GM12892 (cell line): ENCODE data around the gene IQCF2.
"Not testable (repeated sequence)": the region's sequence is repeated elsewhere in the genome, so short reads cannot be mapped to it uniquely, and the experiment has no call there.

Experiments
- DNase-seq: peaks from one replicate; pipeline ENCODE4 v3.0.0; 2011; ENCODE audit not compliant: insufficient read length
- FAIRE-seq: peaks from 2 replicates; lab custom pipeline; 2011; peaks lifted over from hg19 to GRCh38; lab: Jason Lieb, UNC
- POLR2A ChIP-seq: IDR thresholded peaks from 2 replicates; pipeline ENCODE4 v1.6.1; 2011; ENCODE audit warnings: low read depth, low read length, control low read depth
- POLR2AphosphoS5 ChIP-seq: IDR thresholded peaks from 2 replicates; pipeline ENCODE4 v1.6.1; 2011; ENCODE audit warnings: low read depth, low read length, control low read depth
- TAF1 ChIP-seq: IDR thresholded peaks from 2 replicates; pipeline ENCODE4 v1.6.1; 2011; ENCODE audit warnings: low read depth, mild to moderate bottlenecking, control low read depth, low read length, borderline replicate concordance

The IQCF2 gene

GRCh38 chr3:51888463-51889105 is 27.2 kb downstream of the IQCF2 start:
- FAIRE-seq (no peak), DNase-seq (no peak)
- TF ChIP-seq POLR2AphosphoS5 (no peak), TAF1 (no peak), POLR2A (no peak)

GRCh38 chr3:51891242-51892039 is 30.0 kb downstream of the IQCF2 start:
- TF ChIP-seq TAF1 (no peak), POLR2AphosphoS5 (no peak), POLR2A (no peak)
- FAIRE-seq = no peak
- no peak for DNase-seq

GRCh38 chr3:51894391-51894790 is 33.0 kb downstream of the IQCF2 start:
- FAIRE-seq = no peak
- TF ChIP-seq TAF1 (no peak), POLR2AphosphoS5 (no peak), POLR2A (no peak)
- DNase-seq = no peak

- DNase-seq (no peak), FAIRE-seq (no peak)
- TF ChIP-seq POLR2AphosphoS5 = no peak
- TF ChIP-seq TAF1 = no peak
- no peak for TF ChIP-seq POLR2A
Measured at GRCh38 chr3:51894939-51895338, 33.5 kb downstream of the IQCF2 start.

GRCh38 chr3:51896607-51897305 is 35.3 kb downstream of the IQCF2 start:
- TF ChIP-seq POLR2AphosphoS5 = no peak
- TF ChIP-seq TAF1 = no peak
- no peak for TF ChIP-seq POLR2A
- no peak for FAIRE-seq
- no peak for DNase-seq

GRCh38 chr3:51897391-51897790 is 36.0 kb downstream of the IQCF2 start:
- DNase-seq = no peak
- TF ChIP-seq POLR2A (no peak), TAF1 (no peak), POLR2AphosphoS5 (no peak)

GRCh38 chr3:51900043-51900442 is 38.6 kb downstream of the IQCF2 start:
- not testable (repeated sequence) for FAIRE-seq, DNase-seq

More at GRCh38 chr3:51897391-51897790, 36.0 kb downstream of the IQCF2 start:
- FAIRE-seq = no peak

GRCh38 chr3:51902361-51902760 is 40.9 kb downstream of the IQCF2 start:
- not testable (repeated sequence) for DNase-seq, FAIRE-seq

GRCh38 chr3:51904034-51904823 is 42.8 kb downstream of the IQCF2 start:
- no peak for FAIRE-seq
- TF ChIP-seq TAF1 (no peak), POLR2A (no peak), POLR2AphosphoS5 (no peak)
- DNase-seq = no peak

- TF ChIP-seq TAF1 (no peak), POLR2AphosphoS5 (no peak), POLR2A (no peak)
- FAIRE-seq = no peak
- DNase-seq = no peak
Measured at GRCh38 chr3:51908026-51908425, 46.6 kb downstream of the IQCF2 start.
